ENCODE results near the gene TSPAN6.

TSPAN6 gene

GRCh38 chrX:100647739-100648138 lies 11.1 kb upstream of the TSPAN6 start:
- DNase-seq (ENCODE audit: low spot score), result no peak

DNA sequence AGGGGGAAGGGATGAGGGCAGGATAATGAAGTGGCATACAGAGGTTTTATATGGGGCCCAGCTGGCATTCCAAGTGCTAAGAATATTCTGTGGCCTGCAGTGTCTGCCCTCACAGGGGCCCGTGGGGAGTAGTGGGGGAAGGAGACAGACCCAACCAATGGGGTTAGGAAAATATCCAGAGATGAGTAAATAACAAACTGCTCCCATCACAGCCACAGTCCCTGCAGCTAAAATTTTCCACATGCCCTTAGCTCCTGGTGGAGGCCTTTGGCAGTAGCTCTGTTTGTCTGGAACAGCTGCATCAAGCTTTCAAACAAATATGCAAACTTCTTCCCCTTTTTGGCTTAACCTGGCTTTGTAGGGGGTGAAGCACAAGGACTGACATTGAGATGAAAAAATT lies 10.5 kb upstream of the TSPAN6 start:
- DNase-seq (ENCODE audit: low spot score), result no peak

- no peak for DNase-seq (ENCODE audit: low spot score)
Observed at GRCh38 chrX:100645106-100645505, 8.5 kb upstream of the TSPAN6 start.

DNA sequence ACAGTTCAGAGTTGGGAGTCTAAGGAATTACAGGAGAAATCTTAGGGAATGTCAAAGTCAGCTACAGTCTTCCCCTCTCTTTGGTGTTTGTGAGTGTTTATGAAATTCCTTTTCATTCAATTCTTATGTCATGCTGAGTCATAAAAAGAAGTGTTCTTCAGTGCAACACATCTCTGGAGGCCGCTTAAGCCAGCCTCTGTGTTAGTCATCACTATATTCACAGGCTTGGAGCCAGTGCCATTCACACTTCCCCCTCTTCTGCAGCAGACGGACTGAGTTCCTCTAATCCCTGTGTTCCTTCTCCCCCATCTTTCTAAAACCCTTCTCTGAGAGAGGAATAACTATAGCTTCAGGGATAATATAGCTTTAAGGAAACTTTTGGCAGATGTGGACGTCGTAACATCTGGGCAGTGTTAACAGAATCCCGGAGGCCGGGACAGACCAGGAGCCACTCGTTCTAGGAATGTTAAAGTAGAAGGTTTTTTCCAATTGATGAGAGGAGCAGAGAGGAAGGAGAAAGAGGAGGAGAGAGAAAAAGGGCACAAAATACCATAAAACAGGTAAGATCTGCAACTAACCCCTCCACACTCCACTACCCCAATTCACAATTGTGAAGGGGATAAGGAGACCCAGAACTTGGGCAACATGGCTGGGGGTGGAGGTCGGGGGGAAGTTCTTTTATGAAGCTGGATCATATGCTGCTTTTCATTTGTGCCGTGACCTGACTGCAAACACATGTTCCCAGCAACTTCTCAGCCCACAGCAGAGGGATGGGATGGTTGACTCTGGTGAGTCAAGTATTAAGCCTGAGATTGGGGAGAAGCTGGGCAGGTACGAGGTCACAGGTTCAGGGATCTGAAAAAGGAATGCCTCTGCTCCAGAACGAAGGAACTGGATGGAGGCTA lies 7.6 kb upstream of the TSPAN6 start, which contains the start of gene SRPX2:
Gene SRPX2, plus strand, starts transcription at position 244 of the 905 bp plus-strand sequence. CDS start 2,124 bp downstream, outside the sequence.
- no peak for DNase-seq (ENCODE audit: low spot score)

DNA sequence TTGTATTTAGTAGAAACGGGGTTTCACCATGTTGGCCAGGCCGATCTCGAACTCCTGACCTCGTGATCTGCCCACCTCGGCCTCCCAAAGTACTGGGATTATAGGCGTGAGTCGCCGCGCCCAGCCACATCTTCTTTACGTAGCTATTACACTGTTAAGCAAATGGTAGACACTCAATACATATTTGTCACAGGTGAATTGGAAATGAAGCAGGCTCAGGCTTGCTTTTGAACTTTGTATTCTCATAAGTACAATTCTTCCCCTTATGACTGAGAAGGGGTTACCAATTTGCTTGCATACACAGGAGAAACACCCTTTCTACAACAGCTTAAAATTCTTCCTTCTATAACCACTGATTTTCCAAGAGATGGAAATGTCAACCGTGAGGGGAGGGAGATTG lies 6.6 kb upstream of the TSPAN6 start:
- DNase-seq (ENCODE audit: low spot score), result no peak

GRCh38 chrX:100642290-100642689 lies 5.7 kb upstream of the TSPAN6 start:
- no peak for DNase-seq (ENCODE audit: low spot score)

- no peak for DNase-seq (ENCODE audit: low spot score)
Observed at GRCh38 chrX:100635989-100636320, 651 bp downstream of the TSPAN6 start.

DNA sequence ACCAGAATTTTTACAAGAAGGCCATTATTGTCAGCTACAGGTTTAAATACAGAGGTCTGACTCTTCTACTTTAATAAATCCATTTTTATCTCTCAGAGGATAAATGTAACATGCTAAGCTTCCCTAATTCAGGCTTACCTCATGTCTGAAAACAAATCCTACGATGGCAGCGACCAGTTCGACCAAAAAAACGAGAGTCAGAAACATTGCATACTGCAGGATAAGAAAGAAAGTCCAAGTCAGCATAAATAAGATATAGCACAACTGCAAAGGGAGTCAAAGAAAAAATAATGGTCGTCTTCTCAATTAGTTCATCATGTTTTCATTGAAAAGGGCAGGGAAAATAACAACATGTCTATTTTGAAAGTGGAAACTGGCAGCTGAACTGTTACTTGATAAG lies 1.6 kb downstream of the TSPAN6 start:
- DNase-seq (ENCODE audit: low spot score), result no peak

DNA sequence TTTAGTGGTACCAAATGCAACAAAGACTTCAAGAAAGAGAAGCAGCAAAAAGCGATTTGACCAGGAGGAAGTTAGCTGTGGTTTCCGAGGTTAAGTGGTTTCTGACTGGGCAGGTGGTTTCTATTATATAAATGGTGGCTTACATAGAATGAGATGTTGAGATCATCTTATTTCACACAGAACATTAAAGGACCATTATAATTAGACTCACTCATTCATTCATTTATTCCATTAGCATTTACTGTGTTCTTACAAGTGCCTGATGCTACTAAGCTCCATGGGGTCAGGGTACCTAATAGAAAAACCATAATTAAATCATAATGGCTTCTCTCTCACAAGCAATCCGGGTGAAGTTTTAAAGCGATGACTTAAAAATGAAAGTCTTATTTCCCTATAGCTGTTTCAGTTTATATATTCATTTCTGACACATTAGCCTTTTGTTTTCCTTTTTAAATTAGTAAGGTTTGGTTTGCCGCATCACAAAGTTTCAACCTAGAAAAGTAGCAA lies 10.6 kb downstream of the TSPAN6 start:
- DNase-seq (ENCODE audit: low spot score), result no peak

GRCh38 chrX:100623001-100623400 lies 13.6 kb downstream of the TSPAN6 start:
- no peak for DNase-seq (ENCODE audit: low spot score)

DNA sequence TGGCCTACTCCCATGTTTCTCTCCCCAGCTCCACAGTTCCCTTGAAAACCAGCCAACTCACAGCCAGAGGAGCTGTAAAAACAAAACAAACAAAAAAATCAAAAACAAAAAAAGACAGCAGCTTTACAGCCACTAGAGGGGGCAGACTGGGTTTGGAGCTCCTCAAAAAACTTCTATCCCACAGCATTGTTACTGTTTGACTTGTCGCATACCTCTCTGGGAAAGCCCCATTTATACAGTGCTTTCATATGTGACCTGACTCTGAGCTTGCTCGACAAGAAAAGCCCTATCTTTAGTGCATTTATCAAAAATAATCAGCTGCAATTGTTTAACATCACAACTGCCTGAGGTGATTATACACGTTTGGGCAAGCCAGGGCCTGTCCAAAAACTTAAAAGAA lies 21.6 kb downstream of the TSPAN6 start:
- DNase-seq (ENCODE audit: low spot score), result no peak

GRCh38 chrX:100611951-100612350 lies 24.7 kb downstream of the TSPAN6 start:
- no peak for DNase-seq (ENCODE audit: low spot score)

DNA sequence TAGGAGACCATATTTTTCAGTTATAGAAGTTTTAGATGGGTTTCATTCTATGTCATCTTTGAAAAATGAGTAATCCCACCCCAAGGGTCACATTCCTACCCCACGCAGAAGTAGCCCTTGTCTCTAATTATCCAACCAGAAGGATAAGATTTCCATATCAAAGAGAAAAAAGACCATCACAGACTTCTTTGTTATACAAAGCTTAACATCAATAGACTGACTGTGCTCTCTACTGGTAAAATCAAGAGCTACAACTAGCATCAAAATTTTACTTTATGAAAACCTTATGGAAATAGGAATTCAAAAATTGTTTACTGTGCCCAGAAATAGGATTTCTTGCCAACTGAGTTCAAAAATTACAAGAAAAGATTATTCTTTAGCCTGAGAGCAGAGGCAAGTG lies 27.0 kb downstream of the TSPAN6 start:
- DNase-seq (ENCODE audit: low spot score), result no peak

GRCh38 chrX:100606753-100607152 lies 29.9 kb downstream of the TSPAN6 start:
- DNase-seq (ENCODE audit: low spot score), result no peak

- no peak for DNase-seq (ENCODE audit: low spot score)
Observed at GRCh38 chrX:100600758-100601157, 35.8 kb downstream of the TSPAN6 start.

DNA sequence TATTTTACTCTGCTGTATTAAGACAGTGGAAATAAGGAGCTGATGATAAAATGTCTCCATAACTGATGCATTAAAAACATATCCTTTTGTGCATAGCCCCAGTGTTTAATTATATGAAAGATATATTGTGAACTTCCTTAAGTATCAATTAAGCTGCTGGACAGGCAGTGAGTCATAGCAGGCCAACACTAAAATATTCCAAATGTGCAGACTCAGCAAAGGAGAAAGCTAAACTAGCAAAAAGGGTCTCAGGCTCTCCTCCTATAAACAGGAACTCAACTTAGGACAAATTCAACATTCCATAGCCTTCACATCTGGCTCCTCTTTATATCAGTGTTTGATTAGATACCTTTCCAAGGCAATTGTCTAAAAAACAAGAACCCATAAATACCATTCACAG lies 36.3 kb downstream of the TSPAN6 start:
- no peak for DNase-seq (ENCODE audit: low spot score)

GRCh38 chrX:100599456-100599855 lies 37.1 kb downstream of the TSPAN6 start:
- no peak for DNase-seq (ENCODE audit: low spot score)

- no peak for DNase-seq (ENCODE audit: low spot score)
Observed at GRCh38 chrX:100596601-100597000, 40.0 kb downstream of the TSPAN6 start.

GRCh38 chrX:100593581-100593980 lies 43.0 kb downstream of the TSPAN6 start:
- no peak for DNase-seq (ENCODE audit: low spot score)

DNA sequence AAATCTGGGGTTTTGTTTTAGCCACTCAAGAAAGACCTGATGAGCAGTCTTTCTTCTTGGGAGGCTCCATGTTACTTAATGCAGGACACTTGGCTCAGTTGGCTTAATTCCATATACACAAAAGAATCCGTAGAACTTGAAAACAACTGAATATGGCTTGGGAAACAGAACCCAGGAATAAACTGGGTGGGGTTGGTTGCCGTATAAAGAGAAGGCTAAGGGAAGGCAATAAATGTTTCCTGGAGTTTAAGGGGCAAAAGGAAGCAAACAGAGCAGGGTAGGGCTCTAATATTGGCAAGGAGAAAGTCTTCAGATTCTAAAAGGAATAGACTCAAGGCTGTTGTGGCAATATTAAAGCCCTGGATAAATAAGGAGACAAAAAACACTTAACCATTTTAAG lies 43.5 kb downstream of the TSPAN6 start:
- DNase-seq (ENCODE audit: low spot score), result no peak

DNA sequence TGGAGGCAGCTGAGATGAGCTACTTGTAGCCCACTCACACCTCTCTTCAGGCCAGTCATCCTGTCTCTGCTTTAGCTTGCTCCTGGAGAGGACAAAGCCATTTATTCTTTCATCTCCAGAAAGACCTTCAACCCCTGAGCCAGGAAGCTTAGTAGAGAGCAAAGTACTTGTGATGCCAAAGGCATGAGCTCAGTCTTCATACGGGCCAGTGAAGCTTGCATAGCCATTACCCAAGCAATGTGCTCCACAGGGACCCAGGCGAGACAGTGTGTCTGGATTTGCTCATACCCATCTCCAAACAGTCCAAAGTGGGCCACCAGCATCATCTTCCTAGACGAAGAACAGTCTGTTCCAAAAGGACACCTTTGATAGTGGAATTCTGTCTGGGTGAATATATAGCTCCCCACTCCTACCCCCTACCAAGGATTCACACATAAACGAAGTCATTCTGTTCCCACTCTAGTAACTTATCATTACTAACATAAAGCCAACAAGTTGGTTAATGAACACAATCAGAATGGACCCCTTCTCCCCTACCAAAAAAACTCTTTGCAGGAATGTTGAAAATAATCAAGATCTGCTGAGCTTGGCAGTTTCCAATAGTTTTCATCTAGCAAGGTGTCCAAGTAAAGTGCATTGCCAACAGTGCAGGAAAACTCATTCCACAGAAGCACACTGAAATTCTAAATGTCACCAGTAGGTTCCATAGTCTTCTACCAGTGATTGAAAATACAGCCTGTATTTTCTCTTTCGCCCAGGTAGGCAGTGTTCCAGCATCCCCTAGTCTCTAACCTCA lies 45.2 kb downstream of the TSPAN6 start:
- no peak for DNase-seq (ENCODE audit: low spot score)

GRCh38 chrX:100587861-100588260 lies 48.7 kb downstream of the TSPAN6 start:
- DNase-seq (ENCODE audit: low spot score), result no peak

DNA sequence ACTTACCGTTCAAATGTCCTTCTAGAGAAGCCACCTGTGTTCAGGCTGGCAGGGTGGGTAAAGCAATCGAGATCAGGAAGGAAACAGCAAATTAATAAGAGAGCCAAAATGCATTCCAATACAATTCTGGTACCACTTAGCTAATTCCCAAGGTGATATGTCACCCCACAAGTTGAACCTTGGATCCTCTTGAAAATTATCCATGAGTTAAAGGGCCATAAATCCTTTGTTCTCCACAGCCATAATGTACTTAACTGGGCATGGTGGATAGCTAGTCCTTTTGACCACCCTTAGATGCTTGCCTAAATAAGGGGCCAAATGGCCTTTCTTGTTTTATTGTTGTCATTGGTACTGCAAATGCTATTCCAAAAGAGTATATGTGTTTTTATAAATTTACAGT lies 49.9 kb downstream of the TSPAN6 start:
- DNase-seq (ENCODE audit: low spot score), result no peak
